GM18508 (cell line): ENCODE data around the gene PNPO.
"Not testable (repeated sequence)": the region's sequence is repeated elsewhere in the genome, so short reads cannot be mapped to it uniquely, and the experiment has no call there.

Source experiments
- ATAC-seq: cut with Tn5 transposase; IDR thresholded peaks from one replicate; pipeline ENCODE4 v1.9.1; 2021; ENCODE audit warnings: moderate number of reproducible peaks; ENCODE audit not compliant: insufficient read depth, unreplicated experiment

Gene PNPO

DNA sequence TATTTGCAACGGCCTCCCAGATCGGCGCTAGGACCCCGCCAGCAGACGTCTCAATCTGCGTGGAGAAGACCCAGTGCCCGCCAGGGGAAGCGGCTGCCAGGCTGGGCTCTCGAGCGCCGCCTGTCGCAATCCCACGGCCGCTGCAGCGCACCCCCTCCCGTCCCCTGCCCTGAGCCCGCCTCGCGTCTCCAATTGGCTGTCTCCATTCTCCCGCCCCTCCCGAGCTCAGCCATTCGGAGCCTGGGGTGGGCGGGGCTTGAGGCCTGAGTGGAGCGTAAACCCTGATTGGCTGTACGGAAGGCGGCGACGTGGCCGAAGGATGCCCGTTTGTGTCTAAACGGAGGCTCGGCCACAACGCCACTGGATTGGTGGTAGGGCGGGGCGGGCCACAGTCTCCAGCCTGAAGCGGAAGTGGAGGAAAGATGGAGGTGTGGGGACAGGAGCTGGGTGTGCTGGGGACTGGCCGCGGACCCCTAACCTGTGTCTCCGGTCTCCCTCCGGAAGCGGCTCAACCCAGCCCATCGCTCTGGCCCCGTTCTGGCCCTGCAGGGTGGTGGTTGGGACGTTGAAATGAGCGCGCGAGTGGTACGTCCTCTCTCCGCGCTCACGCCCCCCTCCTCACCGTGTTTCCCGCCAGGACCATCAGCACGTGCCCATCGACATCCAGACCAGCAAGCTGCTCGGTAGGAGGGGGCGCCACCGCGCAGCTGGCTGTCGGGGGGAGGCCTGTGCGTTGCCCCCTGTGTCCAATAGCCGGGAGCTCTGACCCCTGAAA lies 29.5 kb downstream of the PNPO start, which contains the start of gene CDK5RAP3:
TSS of gene CDK5RAP3 (plus strand) at position 389 of the 775 bp plus-strand sequence. CDS start at position 423, 34 bp downstream.
- peak; percentile 85 for ATAC-seq

DNA sequence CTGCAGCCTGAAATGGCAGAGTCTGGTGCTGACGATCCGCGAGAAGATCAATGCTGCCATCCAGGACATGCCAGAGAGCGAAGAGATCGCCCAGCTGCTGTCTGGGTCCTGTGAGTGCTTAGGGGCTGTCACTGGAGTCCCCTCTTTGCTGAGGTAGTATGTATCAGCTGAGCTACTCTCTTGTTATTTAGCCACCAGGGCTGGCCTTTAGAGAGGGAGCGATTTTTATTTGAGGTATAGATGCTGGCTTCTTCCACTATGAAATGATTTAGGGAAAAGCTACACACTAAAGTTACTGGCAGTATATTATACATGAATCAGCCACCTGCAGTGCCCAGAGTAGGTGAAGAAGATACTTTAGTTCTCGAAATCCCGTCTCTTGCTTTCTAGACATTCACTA lies 32.2 kb downstream of the PNPO start:
- no peak for ATAC-seq

DNA sequence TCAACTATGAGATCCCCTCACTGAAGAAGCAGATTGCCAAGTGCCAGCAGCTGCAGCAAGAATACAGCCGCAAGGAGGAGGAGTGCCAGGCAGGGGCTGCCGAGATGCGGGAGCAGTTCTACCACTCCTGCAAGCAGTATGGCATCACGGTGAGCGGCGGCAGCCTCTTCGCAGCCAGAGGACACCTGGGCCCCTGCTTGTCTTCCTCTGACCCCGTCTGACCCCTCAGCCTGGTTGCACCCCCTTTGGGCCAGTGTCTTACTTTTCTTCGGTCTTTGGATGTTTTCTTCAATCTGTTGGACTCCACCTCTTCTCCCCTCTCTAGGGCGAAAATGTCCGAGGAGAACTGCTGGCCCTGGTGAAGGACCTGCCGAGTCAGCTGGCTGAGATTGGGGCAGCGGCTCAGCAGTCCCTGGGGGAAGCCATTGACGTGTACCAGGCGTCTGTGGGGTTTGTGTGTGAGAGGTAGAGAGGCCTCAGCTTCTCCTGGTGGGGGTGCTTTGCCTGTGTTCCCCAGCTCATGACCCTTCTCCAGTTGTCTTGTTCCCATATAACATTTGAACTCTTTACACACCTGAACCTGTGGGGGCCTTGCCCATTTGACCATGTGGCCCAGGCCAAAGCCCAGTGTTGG lies 33.9 kb downstream of the PNPO start:
- no peak for ATAC-seq

DNA sequence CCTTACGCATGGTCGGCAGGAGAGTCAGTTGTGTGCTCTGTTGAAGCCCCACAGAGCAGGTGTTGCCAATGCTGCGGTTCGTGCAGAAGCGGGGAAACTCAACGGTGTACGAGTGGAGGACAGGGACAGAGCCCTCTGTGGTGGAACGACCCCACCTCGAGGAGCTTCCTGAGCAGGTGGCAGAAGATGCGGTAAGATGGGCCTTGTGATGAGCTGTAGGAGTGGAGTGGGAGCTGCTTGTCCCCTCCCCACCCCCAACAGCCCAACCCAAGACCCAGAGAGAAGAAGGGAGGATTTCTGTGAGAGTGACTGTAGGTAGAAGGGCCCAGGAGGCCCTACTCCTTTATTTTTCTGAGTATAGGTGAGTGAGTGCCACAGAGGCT lies 34.4 kb downstream of the PNPO start:
- no peak for ATAC-seq

DNA sequence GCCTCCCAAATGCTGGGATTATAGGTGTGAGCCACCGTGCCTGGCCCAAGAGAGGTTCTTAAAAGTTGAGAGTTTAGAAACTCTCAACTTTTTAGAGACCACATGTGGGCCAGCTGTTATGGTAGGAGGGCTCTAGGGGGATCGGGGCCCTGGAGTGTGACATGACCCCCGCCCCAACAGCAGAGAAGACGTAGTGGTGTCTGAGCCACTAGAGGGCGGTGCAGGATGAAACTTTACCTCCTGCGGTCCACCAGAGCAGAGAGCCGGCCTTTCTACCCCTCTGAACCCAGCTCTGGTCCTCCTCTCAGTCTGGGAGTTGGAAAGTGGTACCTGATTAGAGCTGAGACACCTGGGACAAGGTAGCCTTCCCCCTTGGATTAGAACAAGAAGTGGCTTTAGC lies 37.0 kb downstream of the PNPO start:
- no peak for ATAC-seq

DNA sequence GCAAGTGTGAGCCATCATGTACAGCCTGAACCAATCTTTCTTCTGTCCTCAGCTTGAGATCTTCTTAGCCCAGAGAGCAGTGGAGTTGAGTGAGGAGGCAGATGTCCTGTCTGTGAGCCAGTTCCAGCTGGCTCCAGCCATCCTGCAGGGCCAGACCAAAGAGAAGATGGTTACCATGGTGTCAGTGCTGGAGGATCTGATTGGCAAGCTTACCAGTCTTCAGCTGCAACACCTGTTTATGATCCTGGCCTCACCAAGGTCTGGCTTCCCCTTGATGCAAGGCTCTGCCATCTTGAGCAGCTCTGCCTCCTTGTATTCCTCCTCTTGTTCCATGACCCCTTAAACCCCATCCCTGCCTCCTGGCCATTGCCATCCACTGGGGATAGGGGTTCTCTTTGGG lies 39.2 kb downstream of the PNPO start:
- ATAC-seq, result no peak

DNA sequence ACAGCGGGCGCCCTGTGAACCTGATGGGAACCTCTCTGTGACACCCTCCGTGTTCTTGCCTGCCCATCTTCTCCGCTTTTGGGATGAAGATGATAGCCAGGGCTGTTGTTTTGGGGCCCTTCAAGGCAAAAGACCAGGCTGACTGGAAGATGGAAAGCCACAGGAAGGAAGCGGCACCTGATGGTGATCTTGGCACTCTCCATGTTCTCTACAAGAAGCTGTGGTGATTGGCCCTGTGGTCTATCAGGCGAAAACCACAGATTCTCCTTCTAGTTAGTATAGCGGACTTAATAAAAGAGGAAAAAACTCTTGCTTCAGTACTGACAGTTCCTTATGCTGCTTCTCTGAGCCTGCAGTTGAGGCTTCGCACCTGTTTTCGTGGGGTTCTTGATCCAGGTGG lies 40.1 kb downstream of the PNPO start:
- ATAC-seq, result no peak

DNA sequence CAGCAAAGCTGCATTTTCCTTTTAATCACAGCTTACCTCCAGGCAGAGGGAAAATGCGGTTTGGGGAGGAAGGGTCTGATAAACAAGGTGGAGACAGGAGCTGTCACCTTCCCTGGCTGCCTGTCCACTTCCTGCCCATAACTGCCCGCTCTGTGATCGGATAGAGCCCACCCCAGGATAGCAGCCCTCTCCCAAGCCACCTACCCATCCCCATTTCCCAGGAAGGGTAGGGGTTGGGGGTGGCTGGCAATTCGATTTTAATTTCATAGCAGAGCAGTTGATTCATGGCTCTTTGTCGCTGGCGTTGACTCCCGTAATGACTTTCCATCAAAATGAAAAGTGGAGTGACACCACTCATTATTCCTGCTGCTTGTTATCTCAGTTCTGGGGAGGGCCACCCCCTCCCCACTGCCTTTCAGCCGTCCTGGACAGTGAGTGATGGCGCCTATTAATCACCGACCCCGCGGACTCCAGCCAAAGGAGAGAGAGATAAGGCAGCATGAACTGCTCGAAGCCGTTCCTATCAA lies 40.8 kb downstream of the PNPO start:
- ATAC-seq, result no peak

DNA sequence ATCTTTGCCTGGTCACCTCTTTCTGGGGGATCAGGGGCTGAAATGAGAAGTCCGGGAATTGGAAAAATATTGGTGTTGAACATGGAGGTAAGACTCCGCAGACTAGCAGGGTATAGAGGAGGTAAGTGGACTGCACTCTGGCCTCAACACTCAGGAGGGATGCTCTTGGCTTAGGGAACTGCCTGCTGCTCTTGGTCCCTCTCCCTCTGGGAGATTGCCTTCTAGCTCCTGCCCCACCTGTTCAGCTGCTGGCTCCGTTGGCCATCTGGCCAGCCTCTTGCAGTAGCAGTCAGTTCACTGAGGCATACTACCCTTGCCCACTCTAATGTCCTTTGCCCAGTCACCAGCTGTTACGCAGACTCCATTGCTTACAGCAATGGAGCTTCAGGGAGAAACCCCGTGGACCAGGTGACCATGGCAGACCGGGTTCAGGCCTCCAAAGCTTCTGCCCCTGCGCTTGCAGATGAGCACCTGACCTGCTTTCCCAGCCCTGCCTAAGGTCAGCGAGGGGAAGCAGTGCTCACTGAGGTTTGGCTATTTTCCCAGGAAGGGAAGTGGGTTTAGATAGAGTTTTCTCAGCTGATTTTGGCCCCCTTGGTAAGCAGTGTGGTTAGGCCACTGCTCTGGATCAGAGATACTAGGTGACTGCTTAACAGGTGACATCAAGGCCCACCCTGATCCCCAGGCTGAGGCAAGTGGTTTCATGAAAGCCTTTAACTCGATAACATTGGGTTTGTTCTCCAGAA lies 41.4 kb downstream of the PNPO start:
- ATAC-seq, result no peak

DNA sequence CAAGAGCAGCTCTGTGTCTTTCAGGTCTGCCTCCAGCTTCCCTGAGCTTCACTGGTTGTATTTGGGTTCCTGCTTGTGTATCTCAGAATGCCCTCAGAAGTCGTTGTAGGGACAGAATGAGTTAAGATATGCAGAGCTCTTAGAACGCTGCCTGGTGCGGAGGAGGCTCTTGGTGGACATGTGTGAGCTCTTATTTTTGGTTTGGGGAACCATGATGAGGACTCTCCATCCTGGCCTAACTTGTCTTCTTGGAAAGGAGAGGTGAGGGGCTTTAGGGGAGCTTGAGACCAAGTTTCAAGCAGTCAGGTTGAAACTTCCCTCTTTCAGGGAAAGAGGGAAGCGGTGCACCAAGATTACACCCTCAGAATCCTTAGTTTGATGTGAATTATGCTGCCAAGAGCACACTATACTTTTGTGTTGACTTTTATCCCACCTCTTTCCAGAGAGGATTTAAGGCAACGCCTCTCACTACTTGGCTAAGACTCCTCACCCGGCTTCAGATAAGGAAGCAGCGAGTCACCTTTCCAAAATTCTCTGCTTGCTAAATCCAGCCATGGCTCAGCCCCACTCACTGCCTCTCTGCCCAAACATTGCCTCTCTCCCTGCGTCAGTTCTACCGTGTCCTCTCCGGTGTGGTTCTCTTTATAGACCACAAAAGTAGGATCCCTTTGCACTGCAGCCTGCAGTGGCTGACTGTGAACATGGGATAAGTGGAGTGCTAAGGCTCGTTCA lies 42.3 kb downstream of the PNPO start:
- ATAC-seq, result no peak

DNA sequence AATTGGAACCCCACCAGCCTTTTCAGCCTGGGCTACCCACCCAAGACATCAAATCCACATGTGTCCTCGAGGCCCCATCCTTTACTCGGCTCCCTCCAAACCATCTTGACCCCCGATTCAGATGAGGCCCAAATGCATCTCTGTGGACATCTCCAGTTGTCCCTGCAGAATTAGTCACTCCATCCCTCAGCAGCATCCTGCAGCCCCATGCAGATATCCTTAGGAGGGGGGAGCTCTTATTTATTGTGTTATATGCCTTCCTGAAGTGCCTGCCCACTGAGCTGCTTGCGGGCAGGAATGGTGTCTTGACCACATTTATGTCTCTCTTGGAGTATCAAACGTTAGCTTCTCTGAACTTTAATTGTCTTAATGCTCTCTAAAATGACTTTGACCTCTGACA lies 45.1 kb downstream of the PNPO start:
- ATAC-seq, result no peak

DNA sequence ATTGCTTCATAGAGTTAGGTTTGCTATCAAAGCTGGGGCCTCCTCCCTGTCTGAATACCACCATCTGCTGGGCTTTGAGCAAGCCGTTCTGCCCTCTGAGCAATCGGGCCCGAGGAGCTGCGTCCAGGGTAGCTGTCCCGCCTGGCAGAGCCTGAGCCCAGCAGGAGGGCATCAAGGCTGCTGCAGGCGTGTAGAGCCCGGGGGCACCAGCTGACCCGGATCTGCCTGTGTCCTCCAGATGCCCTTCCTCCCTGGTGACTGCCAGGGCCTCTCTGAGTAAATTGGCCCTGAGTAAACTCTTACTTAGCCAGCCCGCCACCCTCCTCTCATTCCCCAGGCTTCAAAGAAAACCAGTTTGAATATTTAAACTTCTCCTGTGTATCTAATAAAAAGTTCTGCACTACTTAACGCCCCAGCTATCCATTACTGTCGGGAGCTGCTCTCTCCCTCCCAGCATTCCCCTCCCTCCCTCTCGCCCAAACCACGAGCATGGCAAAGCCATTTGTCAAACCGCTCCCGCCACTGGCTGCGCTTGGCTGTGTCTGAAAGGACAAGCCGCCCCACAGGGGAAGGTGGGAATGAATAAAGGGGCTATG lies 46.0 kb downstream of the PNPO start:
- no peak for ATAC-seq

DNA sequence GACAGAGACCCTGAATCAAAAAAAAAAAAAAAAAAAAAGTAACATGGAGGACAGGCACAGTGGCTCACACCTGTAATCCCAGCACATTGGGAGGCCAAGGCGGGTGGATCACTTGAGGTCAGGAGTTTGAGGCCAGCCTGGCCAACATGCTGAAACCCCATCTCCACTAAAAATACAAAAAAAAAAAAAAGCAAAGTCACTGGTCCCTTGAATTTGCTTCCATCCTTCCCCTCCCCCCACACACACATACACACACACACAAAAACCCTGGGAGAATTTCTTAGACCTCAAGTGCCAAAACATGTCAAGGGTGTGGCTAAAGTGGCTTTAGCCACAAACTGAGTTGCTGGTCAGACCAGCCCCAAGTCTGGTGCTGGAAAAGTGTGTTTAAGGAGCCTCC lies 47.1 kb downstream of the PNPO start:
- not testable (repeated sequence) for ATAC-seq

DNA sequence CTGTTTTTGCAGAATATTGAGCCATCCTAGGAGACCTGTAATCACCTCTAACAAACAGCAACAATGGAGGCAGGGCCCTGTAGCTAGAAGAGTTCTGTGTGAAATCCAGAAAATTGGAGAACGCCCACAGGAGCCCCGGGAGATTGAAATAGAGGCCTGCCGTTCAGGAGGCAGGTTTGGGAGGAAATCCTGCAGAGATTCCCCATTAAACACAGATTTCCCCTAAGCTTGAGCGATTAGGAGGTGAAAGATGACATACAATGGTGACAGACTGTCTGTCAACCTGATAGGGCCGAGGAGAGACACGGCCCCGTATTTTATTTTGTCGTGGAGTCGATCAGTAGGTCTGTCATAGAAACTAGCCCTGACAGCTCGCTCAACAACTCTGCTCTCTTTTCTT lies 47.8 kb downstream of the PNPO start:
- no peak for ATAC-seq

DNA sequence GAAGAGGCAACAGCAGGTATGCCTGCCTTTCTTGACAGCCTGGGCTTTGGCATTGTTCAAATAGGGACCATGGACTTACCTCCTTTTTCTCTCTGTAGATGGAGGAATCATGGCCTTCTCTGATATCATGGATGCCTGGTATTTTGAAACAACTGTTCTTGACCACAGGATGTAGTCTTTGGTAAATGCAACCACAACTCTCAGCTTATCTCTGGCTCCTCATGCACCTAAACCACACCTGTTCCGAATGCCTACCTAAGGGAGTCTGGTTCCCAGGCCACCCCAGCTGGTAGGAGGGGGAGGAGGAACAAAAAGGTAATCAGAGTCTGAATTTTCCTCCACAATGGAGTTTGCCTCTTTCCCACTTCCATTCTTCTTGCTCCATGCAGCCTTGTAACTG lies 48.3 kb downstream of the PNPO start:
- ATAC-seq, result no peak

DNA sequence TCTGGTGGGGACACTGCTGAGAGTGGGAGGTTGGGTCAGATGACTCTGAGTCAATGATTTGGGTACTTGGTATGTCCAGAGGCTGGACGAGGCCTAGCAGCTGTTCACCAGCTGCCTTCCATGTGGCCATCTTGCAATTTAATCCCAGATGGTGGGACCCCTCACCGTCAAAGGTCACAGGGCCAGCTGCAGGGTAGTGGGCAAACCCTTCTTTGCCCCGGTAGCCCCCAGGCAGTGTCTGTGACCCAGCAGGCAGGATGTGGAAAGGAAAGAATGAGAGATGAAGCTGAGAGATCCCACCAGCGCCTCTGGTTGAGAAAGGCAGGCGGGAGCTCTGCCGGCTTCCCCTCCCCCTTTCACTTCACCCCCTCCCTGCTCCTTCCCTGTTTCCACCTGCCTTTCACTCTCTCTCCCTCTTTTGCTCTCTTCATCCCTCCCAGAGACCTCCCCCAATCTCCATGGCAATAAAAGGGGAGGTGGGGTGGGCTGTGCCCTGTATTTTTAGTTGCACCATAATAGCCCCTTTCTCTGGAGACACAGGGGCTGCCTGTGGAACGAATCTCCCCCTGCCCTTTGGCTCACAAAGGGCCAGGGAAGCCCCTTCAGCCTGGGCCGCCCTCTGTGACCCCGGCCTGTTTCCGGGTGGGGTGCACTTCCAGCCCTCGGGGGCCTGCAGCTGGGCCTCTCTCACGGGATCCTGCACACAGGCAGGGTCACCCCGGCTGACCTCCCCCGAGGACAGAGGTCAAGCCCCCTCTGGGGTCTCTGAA lies 49.8 kb downstream of the PNPO start:
- no peak for ATAC-seq

DNA sequence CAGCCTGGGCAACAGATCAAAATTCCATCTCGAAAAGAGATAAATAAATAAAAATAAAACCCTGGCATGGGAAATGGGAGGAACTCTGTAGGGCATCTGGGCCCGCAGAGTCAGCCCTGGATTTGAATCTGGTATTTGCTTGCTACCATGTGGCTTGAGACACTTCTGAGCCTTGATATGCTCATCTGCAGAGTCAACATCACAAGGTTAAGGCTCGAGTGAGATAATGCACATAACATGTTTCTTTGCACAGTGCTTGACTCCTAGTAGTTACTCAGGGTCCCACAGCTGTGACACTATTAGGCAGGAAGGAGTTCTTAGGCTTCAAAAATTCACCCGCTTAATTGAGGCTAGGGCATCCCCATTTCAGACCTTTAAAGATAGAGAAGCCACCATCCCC lies 50.8 kb downstream of the PNPO start:
- no peak for ATAC-seq

DNA sequence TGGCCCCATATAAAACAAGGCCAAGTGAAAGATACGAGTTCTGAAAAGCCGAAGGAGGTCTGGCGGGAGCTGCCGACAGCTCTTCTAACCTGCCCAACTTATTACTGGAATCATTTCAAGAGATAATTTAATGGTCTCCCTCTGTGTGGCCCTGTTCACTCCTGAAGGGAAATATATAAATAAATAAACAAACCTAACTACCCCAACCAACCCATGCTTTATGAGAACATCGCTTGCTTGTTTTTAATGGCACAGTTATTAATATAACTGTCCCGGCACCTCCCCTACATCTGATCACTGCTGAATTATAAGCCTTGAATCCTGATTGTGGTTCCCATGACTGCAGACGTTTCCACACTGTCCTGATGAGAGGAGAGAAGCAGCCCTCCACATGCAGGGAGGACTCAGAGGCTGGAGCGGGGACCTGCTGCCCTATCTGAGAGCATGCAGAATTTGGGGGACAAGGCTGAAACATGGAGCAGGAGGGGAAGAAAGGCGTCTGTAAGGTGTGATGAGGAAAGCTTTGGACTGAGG lies 51.7 kb downstream of the PNPO start:
- ATAC-seq, result no peak

DNA sequence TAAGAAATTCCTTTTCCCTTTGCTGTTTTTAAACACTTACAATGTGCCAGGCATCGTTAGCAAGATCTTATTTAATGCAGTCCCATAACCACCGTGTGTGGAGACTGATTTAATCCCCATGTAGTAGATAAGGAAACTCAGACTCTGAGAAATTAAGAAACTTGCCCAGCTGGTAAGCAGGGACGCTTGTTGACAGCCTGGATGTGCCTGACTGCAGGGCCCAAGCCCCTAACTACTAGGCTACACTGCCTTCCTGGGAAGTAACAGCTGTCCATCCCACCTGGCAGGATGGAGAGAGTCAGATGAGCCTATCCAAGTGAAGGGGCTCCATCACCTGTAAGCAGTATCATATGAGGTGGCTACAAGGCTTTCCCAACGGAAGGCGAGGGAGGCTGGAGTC lies 52.6 kb downstream of the PNPO start:
- ATAC-seq, result no peak
